Choroid plexus epithelial cell (primary cell): ENCODE data around the gene FGL2.
"Not testable (repeated sequence)": the region's sequence is repeated elsewhere in the genome, so short reads cannot be mapped to it uniquely, and the experiment has no call there.

Experiments used
- DNase-seq: peaks from one replicate; pipeline ENCODE4 v3.0.0-alpha.2; 2010; ENCODE audit warnings: low read depth
- H3K4me3 ChIP-seq: 2 replicates; pipeline ENCODE4 v1.5.1; 2011; ENCODE audit warnings: low read depth, mild to moderate bottlenecking, control low read depth, low read length, moderate library complexity
- TF ChIP-seq, protein P1 (sequence below): conservative IDR thresholded peaks from 2 replicates; pipeline ENCODE4 v1.5.1; 2011; ENCODE audit warnings: low read depth, mild to moderate bottlenecking, control low read depth, inconsistent platforms, low read length, moderate library complexity

The FGL2 gene

DNA sequence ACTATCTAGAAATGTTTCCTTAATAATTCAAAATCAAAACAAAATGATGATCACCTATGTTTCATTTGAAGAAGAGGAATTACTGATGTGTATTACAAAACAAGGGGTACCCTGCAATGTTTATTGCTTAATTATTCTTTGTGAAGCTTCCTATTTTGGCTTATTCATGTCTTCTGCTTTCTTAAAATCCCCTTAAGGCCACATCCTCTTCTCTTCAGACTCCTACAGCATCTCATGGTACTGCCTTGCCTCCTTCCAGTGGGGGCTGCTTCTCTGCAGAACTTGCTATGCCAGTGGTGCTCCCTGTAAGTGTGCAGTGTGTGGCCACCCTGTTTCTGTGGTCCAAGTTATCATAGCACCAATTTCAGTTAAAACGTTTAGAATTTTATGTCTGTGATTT lies 42.2 kb downstream of the FGL2 start:
- DNase-seq = no peak
- no peak overlapping the region for H3K4me3 ChIP-seq
- TF ChIP-seq, protein P1, sequence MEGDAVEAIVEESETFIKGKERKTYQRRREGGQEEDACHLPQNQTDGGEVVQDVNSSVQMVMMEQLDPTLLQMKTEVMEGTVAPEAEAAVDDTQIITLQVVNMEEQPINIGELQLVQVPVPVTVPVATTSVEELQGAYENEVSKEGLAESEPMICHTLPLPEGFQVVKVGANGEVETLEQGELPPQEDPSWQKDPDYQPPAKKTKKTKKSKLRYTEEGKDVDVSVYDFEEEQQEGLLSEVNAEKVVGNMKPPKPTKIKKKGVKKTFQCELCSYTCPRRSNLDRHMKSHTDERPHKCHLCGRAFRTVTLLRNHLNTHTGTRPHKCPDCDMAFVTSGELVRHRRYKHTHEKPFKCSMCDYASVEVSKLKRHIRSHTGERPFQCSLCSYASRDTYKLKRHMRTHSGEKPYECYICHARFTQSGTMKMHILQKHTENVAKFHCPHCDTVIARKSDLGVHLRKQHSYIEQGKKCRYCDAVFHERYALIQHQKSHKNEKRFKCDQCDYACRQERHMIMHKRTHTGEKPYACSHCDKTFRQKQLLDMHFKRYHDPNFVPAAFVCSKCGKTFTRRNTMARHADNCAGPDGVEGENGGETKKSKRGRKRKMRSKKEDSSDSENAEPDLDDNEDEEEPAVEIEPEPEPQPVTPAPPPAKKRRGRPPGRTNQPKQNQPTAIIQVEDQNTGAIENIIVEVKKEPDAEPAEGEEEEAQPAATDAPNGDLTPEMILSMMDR = no peak

DNA sequence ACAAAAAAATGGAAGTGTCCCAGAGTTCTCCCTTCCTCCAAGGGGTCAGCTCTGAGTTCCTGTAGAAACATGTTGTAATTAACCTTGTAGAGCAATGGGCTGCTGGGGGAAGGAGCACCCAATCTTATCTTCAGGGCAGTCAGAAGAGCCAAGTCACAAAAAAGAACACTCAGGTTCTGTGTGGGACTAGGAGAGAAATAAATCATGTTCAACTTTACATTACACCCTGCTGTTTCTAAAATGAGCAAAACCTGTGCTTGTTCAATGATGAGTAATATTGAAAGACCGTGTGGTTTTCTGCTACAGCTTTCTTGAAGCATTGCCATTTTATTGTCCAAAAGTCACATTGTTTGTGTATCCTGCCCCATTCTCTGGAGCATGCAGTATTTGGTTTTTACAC lies 42.6 kb downstream of the FGL2 start:
- DNase-seq, H3K4me3 ChIP-seq: not testable (repeated sequence)

DNA sequence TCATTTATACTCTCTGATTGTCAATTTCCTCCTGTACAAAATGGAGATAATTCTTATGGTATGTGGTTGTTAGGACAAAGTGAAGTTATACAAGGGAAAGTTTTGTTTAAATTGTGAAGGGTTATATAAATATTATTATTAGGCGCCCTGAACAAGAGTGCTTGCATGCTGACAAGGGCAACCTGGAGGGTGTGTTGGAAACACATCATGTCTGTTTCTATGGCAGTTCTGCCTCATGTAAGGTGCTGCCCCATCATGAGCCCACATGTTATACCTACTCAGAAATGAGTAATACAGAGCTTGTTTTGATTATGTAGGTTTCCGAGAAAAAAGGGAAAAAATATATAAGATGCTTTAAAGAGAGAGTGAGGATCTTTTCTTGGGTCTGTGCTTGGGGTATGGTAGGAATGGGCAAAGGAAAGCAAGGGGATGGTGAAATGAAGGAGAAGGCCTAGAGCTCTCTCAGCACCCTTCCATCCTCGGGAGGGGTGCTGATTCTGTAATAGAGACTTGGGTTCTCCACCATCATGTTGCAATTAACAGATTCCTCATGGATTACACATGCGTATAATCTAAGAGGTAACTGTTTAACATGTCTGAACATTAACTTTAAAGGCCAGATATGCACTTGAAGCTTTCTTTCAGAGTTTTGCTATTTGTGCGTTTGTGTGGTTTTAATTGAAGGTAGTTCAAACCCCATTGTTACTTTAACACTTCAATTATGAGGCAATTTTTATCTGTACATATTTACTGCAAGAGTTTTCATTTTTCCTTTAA lies 43.8 kb downstream of the FGL2 start:
- not testable (repeated sequence) for DNase-seq, H3K4me3 ChIP-seq

DNA sequence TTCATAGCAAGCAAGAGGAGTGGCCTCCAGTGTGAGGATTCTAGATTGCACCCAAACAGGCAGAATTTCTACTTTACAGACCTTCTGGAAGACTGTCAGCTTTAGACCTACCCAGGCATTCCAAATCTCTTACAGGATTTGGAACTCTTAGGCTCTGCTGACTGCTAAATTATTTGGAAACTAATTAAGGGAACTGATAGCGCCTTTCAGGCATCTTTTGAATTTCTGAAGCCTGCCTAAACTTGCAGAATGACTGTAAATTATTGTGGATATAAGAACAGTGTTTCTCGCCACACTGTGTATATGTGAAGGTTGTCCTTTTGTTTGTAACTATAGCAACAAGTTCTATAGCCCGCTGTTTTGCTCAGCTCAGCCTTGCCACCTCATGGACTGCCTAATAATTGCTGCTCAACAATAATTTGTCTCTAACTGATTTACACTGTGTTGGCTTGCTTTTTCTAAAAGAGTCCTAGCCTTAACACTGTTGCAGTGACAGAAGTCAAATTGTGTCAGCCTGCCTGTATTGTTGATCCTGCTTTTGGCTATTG lies 44.6 kb downstream of the FGL2 start:
- not testable (repeated sequence) for H3K4me3 ChIP-seq, DNase-seq

DNA sequence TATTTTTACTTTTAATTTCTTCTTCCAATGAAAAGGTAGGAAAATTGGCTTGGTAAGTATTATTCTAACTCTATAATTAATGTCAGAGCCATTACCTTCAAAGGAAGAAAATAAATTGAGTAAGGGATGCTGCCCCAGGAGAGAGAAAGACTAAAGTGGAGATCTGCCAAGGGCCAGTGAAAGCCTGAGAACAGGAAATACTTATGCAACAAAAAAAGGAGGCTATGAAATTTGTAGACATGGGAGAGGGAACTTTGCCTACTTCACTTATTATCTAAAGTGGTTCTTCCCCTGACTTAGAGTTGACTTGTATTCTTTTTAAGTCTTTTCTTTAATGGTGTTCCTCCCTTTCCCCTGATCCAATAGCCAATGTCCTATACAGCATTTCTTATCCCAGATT lies 47.4 kb downstream of the FGL2 start:
- H3K4me3 ChIP-seq = not testable (repeated sequence)

More for the DNA sequence above, 47.4 kb downstream of the FGL2 start:
- DNase-seq = peak; percentile 67
